GM21447 (cell line): ENCODE measurements around the gene AFF3.
A peak's percentile ranks its signal among the peaks of the same experiment; 100 is the strongest.
"Not testable (repeated sequence)": the region's sequence is repeated elsewhere in the genome, so short reads cannot be mapped to it uniquely, and the experiment has no call there.

ENCODE experiments used
- ATAC-seq: cut with Tn5 transposase; IDR thresholded peaks from one replicate; pipeline ENCODE4 v1.9.1; 2021; ENCODE audit not compliant: unreplicated experiment

AFF3 gene, protein sequence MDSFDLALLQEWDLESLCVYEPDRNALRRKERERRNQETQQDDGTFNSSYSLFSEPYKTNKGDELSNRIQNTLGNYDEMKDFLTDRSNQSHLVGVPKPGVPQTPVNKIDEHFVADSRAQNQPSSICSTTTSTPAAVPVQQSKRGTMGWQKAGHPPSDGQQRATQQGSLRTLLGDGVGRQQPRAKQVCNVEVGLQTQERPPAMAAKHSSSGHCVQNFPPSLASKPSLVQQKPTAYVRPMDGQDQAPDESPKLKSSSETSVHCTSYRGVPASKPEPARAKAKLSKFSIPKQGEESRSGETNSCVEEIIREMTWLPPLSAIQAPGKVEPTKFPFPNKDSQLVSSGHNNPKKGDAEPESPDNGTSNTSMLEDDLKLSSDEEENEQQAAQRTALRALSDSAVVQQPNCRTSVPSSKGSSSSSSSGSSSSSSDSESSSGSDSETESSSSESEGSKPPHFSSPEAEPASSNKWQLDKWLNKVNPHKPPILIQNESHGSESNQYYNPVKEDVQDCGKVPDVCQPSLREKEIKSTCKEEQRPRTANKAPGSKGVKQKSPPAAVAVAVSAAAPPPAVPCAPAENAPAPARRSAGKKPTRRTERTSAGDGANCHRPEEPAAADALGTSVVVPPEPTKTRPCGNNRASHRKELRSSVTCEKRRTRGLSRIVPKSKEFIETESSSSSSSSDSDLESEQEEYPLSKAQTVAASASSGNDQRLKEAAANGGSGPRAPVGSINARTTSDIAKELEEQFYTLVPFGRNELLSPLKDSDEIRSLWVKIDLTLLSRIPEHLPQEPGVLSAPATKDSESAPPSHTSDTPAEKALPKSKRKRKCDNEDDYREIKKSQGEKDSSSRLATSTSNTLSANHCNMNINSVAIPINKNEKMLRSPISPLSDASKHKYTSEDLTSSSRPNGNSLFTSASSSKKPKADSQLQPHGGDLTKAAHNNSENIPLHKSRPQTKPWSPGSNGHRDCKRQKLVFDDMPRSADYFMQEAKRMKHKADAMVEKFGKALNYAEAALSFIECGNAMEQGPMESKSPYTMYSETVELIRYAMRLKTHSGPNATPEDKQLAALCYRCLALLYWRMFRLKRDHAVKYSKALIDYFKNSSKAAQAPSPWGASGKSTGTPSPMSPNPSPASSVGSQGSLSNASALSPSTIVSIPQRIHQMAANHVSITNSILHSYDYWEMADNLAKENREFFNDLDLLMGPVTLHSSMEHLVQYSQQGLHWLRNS (N-terminal part only)

DNA sequence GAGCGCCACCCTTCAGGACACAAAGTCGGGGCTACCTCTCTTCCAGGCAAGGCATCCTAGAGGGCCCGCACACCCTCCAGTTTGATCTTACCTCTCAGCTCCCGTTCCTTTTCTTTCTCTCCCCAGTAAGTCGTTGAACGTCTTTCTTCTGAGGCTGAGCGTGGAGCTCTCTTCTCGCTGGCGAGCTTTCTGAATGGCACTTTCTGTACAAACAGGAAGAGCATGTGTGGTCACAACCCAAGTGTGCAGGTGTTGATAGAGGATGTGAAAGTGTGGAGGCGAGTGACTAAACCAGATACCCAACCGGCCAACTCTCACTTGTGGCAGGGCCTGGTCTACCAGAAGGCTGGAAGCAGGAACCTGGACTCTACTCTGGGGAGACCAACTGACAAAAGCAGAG, at the start of gene AFF3:
Gene AFF3 (minus strand): TSS at position 198 of the 400 bp plus-strand sequence. CDS start 38,136 bp downstream, outside the sequence.
- peak; percentile 100 for ATAC-seq

DNA sequence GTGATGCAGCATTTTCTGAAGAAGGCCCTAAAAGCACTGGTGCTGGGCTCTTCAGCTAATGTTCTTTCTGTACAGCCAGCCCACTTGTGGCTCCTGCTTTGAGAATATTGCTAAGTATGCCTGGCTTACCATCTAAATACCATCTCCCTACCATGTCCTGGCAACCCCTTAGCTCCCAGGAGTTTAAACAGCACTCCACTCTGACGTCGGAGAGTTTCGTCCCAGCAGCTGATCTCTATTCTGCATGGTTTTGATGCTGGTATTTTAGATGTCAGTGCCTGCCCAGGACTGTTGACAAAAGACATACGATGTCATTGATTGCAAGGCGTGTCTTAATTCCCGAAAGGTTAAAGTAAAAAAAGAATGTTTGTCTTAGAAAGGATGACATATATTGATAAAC, 47.0 kb upstream of the AFF3 start:
- ATAC-seq, result no peak

DNA sequence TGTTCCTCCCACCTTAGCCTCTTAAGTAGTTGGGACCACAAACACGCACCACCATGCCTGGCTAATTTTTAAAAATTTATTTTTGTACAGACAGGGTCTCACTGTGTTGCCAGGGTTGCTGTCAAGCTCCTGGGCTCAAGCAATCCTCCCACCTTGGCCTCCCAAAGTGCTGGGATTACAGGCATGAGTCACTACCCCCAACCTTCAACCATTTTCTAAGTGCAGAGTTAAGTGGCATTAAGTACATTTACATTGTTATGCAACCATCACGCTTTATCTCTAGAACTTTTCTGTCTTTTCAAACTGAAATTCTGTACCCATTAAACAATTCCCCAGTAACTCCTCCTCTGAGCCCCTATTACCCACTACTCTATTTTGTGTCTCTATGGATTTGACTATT, 45.9 kb upstream of the AFF3 start:
- no peak for ATAC-seq

DNA sequence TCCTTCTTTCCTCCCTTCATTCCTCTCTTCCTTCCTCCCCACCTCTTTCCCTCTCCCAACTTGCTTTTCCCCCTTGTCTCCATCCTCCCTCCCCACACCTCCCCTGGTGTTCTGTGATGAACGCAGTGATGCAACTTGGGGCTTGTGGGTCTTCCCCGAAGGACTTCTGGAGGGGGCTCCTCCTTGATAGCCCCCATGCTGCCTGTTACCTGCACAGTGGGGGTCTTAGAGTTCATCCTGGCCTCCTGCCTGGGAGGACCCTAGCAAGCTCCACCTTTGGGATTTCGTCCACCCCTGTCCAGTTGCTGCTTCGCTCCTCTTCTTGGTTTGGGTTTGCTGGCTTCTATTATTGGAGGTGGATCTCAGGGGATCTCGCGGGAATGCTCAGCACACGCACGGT, 43.7 kb upstream of the AFF3 start:
- ATAC-seq, result no peak

DNA sequence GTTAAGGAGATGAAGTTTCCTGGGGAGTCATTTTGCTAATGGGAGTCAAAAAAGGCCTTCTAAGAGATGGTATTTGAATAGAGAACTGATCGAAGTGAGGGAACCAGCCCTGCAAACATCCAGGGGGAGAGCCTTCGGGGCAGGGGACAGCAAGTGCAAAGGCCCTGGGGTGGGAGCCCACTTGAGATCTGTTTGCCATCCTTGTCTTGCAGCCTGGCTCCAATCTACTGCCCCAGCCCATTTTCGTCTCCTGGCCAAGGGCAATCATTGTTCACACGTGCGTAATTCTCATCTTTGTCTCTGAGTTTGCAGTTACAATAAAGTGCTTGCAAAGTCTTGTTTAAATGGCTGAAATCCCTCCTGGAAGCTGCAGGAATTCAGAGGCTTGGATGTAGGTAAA, 43.1 kb upstream of the AFF3 start:
- no peak for ATAC-seq

DNA sequence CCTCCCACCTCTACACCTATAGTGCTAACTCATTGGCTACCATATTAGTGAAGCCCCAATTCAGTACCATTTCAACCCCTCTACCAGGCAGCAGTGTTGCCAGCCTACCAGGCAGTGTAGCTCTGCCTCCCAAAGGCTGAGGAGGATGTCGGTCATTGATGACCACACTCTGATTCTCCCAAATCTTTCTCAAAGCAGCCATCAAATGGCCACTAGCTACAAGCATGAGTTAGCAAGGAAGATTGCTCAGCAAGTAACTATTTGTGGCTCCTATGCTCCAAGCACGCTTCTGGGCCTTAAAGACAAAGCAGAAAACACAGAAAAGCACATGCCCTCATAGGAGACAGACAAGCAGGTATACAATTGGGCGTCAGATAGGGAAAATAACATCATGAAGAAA, 42.7 kb upstream of the AFF3 start:
- no peak for ATAC-seq

DNA sequence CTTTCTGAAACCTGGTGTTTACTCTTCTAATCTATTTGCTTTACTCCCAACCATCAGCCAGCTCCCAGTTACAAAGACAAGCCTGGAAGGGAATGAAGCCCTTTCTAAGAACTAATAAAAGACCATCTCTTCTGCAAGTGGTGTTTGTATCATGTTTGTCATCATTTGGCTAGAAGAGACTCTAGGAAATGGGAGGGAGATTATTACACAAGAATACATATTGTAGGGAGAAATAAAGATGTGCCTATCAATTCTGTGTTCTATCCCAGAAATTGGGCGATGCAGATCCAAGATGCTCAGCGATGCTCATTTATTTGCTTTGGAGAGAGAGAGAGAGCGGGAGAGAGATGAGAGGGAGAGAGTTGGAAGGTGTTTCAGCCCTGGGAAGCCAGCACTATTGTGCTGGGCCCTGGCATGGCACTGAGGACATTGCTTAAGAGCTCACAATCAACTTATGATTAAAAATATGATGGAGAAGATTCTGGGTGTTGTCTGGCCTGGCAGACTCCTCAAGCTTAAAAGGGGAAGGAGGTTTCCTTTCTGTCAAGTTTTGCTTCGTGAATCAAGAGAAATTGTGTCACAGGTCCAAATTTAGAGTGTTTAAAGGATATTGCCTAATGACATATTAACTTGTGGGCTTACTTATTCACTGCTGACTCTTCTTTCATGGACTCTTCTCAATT, 41.8 kb upstream of the AFF3 start:
- ATAC-seq, result no peak

DNA sequence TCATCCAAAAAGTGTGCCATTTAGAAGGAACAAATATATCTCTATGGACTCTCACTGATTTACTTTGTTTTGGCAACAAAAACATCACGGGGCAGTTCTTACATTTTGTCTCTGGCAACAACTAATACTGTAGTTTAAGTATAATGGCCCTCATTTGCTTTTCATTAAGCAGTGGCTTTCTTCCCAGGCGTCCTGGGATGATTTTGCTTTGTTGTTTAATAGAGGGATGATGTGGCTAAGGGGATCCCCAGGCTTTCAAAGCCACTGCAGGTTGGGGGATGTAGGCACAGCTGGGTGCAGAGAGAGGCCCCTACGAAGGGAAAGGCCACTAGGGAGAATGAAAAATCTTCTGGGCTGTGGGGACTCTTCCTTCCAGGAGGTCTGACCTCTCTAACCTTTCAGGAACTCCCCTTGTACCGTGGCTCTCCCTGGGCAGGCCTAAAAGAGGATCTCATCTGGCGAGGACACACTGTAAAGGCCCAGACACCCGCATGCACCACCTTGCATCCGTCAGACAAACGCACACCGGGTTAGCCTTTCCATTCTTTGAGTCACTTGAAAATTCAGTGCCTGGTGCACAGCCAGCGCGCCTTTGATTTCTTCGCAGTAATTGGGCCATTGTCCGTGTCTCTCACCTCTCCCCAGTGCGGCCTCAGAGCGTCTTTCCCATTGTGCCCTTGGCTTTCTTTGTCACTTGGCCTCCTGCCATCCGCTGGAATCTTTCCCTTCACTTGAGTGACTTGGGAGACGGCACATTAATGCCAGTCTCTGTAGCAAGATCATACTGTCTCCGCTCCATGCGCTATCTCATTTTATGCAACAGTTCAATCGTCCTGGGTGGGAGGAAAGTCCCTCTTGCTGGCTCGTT, 40.3 kb upstream of the AFF3 start:
- ATAC-seq, result no peak

DNA sequence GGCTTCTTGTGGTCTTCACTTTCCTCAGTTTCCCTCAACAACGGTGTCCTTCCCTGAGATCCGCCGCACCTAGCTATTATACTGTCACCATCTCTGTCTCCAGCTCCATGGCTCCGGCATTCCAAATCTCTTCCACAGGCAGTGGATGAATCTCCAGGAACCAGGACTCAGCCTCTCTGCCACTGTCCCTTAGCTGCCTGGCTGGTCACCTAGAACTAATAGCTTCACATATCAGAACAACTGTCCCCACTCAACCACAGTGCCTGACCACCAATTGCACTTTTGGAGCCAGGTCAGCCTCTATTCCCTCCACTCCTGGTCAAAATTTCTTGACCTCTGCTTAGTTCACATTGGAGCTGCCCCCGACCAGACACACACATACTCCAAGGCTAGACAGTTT, 38.1 kb upstream of the AFF3 start:
- ATAC-seq, result no peak

DNA sequence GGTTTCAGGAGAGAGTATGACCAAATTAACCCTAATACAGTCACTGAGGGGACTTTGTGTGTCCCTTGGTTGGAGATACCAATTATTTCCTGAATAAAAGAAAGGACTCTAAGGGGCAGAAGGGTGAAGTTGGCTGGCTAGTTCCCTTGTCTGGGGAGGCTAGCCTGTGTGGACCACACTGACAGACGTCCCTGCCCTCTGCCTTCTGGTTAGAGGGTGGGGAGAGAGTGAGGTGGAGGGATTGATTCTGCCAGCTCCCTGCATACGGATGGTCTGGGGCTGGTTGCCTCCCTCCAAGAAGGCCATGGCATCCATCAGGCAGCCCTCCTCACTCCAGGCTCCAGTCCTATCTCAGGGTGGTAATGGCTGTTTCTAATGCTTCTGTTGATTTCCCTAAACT, 37.4 kb upstream of the AFF3 start:
- no peak for ATAC-seq

DNA sequence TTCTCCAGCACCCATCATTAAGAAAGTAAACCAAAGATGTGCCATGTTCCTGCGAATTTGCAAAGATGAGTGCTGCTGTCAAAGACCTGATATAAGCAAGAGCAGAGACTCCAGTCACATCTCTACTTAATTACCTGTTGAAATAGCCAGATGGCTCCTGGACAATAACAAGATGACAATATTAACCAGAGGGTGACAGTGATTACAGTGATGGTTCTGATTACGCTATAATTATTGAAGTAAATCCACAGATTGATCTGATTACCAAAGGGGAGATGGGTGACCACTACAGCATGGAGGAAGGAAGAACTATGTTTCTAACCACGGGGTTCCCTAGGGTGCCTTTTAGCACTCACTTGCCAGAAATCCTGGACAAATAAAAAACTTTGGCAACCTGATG, 36.5 kb upstream of the AFF3 start:
- no peak for ATAC-seq

DNA sequence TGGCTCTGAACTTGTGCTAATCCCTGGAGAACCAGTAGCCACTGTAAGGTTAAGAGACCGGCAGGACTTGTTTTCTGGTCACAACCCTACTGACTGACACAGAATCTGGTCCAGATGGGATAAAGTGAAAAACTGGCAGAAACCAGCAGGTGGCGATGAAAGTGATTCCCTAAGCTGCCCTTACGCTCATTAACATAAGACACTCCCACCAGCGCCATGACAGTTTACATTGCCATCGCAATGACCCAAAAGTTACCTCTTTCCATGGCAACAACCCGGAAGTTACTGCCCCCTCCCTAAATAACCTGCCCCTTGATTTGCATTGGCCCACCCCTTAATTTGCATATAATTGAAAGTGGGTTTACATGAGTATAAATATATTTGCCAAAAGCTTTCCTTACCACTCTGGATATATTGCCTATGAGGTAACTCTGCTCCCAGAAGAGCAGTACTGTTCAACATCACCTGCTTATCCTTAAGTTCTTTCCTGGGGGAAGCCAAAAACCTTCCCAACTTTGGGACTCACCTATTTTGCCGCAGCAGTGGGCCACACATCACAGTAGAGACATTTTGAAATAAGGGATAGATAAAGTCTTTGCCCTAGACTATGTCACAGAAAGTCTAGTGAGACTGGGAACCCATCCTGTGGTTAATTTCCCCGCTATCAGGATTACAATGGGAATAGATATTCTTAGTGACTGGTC, 35.8 kb upstream of the AFF3 start:
- ATAC-seq, result no peak

DNA sequence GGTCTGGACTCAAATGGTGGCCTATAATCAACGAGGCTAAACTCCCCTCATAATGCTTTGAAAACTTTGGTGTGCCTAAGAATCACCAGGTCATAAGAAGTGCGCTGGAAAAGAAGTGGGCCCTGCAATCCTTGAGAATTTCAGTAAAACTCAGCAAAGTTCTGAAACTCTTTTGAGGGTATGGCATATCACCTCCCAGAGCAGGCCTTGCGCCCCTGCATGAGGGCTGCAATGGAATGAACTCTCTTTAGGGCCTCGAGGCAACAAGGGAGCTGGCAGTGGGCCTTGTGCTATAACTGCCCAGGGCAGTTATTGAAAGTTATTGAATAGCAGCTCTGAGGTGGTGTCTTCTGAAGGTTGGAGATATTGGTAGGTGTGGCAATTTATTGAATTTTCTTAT, 34.5 kb upstream of the AFF3 start:
- ATAC-seq, result no peak

DNA sequence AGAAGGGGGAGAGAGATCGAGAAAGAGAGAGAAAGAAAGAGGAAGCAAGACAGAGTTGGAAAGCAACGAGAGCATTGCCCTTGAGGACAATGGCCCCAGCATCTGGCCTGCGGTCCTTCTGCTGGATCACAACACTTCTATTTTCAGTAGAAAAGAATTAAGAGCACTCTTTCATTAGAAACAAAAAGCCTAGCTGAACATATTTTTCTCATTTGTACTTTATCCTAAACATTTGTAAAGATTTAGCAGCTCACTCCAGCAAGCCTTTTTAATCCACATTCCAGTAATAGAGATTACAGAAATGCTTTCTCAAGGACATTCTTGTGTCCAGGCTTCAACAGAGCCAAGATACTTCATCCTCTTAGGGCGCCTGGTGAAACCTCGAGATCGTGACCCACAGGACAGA, 31.6 kb upstream of the AFF3 start:
- no peak for ATAC-seq

DNA sequence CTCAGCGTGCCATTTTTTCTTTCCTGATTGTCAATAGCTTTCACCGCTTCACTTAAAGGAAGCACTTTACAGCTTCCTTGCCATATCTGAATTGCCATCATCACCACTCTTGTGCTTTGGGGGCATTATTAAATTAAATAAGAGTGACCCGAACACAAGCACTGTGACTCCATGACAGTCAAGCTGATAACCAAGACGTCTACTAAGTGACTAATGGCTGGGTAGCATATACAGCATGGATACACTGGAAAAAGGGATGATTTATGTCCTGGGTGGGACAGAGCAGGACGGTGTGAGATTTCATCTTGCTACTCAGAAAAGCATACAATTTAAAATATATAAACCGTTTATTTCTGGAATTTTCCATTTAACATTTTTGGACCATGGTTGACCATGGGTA, 24.3 kb upstream of the AFF3 start:
- ATAC-seq, result no peak

DNA sequence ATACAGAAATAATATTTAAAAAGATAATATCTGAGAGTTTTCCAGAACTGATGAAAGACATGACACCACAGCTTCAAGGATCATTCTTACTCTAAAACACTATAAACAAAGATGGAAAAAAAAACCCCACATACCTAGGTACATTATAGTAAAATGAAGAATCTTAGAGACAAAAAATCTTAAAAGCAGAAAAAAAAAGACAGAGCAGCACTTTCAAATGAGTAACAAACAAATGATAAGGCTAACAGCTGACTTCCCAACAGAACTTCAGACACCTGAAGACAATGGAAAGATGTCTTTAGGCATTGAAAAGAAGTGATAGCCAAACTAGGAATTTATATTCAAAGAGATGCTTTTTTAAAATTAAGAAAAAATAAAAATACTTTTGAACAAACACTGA, 21.2 kb upstream of the AFF3 start:
- ATAC-seq, result no peak

DNA sequence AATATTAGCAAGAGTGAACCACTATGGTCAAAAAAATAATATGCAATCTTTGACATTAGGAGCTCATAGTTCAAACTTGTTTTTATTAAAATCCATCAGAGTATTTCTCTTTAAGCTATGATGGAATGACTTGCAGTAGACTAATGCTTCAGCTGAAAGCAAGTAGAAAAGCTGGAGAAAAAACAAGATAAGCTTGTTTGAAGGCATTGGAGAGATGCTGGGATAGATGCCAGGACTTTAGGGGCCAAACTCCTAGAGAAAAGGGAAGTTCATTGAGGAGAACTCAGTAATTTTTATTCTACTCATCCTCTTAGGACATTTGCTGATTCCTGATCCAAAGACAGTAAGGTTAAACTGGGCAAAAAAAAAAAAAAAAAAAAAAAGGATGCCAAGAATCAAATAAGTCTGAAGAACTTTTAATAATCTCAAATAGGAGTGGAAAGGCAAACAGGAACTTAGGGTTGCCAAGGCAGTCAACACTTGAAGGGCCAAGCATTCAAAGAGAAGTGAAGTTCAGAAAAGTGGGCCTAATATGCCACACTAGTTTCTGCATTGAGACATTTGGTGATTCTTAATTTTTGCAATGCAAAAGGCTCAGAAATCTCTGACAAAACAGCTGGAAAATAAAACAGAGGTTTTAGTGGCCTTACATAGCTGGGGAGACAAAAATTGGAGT, 19.7 kb upstream of the AFF3 start:
- ATAC-seq, result no peak

DNA sequence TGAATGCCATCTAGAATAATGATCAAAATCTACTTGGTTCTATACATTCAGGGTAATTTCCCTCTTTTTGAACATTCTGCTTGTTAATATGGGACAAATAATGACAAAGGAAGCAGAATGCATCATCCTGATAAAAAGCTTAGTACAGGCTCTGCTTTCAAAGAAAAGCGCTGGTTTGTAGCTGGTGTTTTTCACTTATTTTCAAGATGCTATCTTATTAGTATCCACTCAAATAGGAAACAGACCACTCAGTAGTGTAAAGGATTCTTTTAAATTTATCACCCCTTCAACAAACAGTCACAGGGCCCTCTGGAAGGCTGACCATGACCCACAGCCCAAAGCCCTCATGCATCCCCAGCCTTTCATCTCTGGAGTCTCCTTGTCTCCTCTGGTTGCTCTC, 18.0 kb upstream of the AFF3 start:
- no peak for ATAC-seq

DNA sequence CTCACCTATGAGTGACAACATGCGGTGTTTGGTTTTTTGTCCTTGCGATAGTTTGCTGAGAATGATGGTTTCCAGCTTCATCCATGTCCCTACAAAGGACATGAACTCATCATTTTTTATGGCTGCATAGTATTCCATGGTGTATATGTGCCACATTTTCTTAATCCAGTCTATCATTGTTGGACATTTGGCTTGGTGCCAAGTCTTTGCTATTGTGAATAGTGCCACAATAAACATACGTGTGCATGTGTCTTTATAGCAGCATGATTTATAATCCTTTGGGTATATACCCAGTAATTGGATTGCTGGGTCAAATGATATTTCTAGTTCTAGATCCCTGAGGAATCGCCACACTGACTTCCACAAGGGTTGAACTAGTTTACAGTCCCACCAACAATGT, 9.4 kb upstream of the AFF3 start:
- not testable (repeated sequence) for ATAC-seq
